HCT116 (cell line): ENCODE results near the gene CLCN1. TPM values are rescaled to one million over a fixed set of nuclear protein-coding genes. Genes with fewer than 3 reads are reported as not detected.

Experiments used
- ATAC-seq: fragments of 200-7000 bp; cut with Tn5 transposase; 2 replicates; pipeline ENCODE4 v1.9.1; 2020; ENCODE audit warnings: mild to moderate bottlenecking, moderate library complexity
- BruUV-seq: library from RNA; stranded (reverse); fragments of 400-500 nt; replicated peaks from 2 replicates; lab custom pipeline; 2021; lab: Mats Ljungman, UMichigan
- CTCF ChIA-PET: fragments of 300-600 bp; sonication (Branson Sonifier 250); formaldehyde crosslinking; loops from one replicate; lab custom pipeline; 2021; ENCODE audit warnings: antibody characterized with exemption; lab: Charles Lee
- POLR2A ChIA-PET: fragments of 300-600, 350-600 bp; sonication (Branson Sonifier 250); formaldehyde crosslinking; loops from one replicate; lab custom pipeline; 2021; ENCODE audit warnings: antibody characterized with exemption; lab: Charles Lee
- RAD21 ChIA-PET, 2 experiments: fragments of 300-600 bp; sonication (Branson Sonifier 250); formaldehyde crosslinking; loops; one replicate each; lab custom pipeline; 2023; ENCODE audit warnings: low total read pairs in 2 of 2; ENCODE audit not compliant: uncharacterized antibody in 2 of 2, unreplicated experiment in 2 of 2, low non-redundant PET in 1 of 2; lab: Charles Lee
- DNase-seq: peaks from one replicate; pipeline ENCODE4 v3.0.0-alpha.2; 2010; ENCODE audit warnings: low read depth, low spot score
- H2AFZ ChIP-seq: fragments of 200-600 bp; shearing (Covaris generic), sonication (generic); 2 replicates; pipeline ENCODE4 v1.6.1; 2017; ENCODE audit warnings: low read depth, mixed run types, mixed read lengths, antibody characterized with exemption, low read length; ENCODE audit not compliant: poor library complexity, severe bottlenecking
- H3K27ac ChIP-seq: 2 replicates; pipeline ENCODE4 v1.5.1; 2012; ENCODE audit warnings: low read depth, low read length
- H3K27me3 ChIP-seq: fragments of 200-600 bp; sonication (generic); 2 replicates; pipeline ENCODE4 v1.6.1; 2016; ENCODE audit warnings: mixed run types, low read length, mixed read lengths; ENCODE audit not compliant: insufficient read depth
- H3K36me3 ChIP-seq, 2 experiments: fragments of 200-500 bp in 1 of 2; fragments of 200-600 bp in 1 of 2; sonication (Bioruptor generic) in 1 of 2; sonication (generic) in 1 of 2; 2 replicates each; pipeline versions ENCODE4 v1.5.1 to v1.6.1; 2014 to 2016; ENCODE audit warnings: low read length in 2 of 2, inconsistent platforms in 1 of 2, mixed read lengths in 1 of 2, mixed run types in 1 of 2; ENCODE audit not compliant: insufficient read depth in 2 of 2, control insufficient read depth in 1 of 2
- H3K4me1 ChIP-seq, 2 experiments: fragments of 200-600 bp in 1 of 2; sonication (generic) in 1 of 2; 2 replicates each; pipeline versions ENCODE4 v1.5.1 to v1.6.1; 2012 to 2017; ENCODE audit warnings: low read length in 2 of 2, inconsistent platforms in 1 of 2, mild to moderate bottlenecking in 1 of 2, mixed read lengths in 1 of 2, mixed run types in 1 of 2, moderate library complexity in 1 of 2; ENCODE audit not compliant: insufficient read depth in 2 of 2, control insufficient read depth in 1 of 2
- H3K4me2 ChIP-seq: fragments of 200-600 bp; sonication (generic); 2 replicates; pipeline ENCODE4 v1.6.1; 2017; ENCODE audit warnings: mixed run types, low read length, mixed read lengths
- H3K4me3 ChIP-seq, 2 experiments: fragments of 200-600 bp in 1 of 2; sonication (generic) in 1 of 2; replicated peaks in 1 of 2; 2 replicates each; pipeline ENCODE4 v1.5.1; 2011 to 2016; ENCODE audit warnings: low read length in 2 of 2, control low read depth in 1 of 2, low read depth in 1 of 2, mild to moderate bottlenecking in 1 of 2, mixed read lengths in 1 of 2, mixed run types in 1 of 2
- H3K79me2 ChIP-seq: fragments of 200-600 bp; sonication (generic); 2 replicates; pipeline ENCODE4 v1.6.1; 2017; ENCODE audit warnings: mild to moderate bottlenecking, mixed run types, low read length, moderate library complexity, mixed read lengths; ENCODE audit not compliant: insufficient read depth
- H3K9ac ChIP-seq: fragments of 200-600 bp; sonication (generic); 2 replicates; pipeline ENCODE4 v1.6.1; 2016; ENCODE audit warnings: low read length, mixed read lengths
- H3K9me2 ChIP-seq: fragments of 200-600 bp; sonication (generic), shearing (Covaris generic); 2 replicates; pipeline ENCODE4 v1.6.1; 2017; ENCODE audit warnings: mixed run types, mild to moderate bottlenecking, moderate library complexity; ENCODE audit not compliant: insufficient read depth
- H3K9me3 ChIP-seq, 2 experiments: fragments of 200-500 bp in 1 of 2; fragments of 200-600 bp in 1 of 2; sonication (Bioruptor generic) in 1 of 2; sonication (generic) in 1 of 2; 2 replicates each; pipeline ENCODE4 v1.6.1; 2014 to 2017; ENCODE audit warnings: low read length in 2 of 2, mixed read lengths in 2 of 2, inconsistent platforms in 1 of 2, low read depth in 1 of 2, mild to moderate bottlenecking in 1 of 2, mixed run types in 1 of 2, moderate library complexity in 1 of 2; ENCODE audit not compliant: control insufficient read depth in 1 of 2, insufficient read depth in 1 of 2
- H4K20me1 ChIP-seq: fragments of 200-600 bp; sonication (generic), shearing (Covaris generic); 2 replicates; pipeline ENCODE4 v1.6.1; 2017; ENCODE audit warnings: mixed run types, mild to moderate bottlenecking, moderate library complexity; ENCODE audit not compliant: insufficient read depth
- CEBPB ChIP-seq: IDR thresholded peaks from 2 replicates; pipeline ENCODE4 v1.6.1; 2012; ENCODE audit warnings: low read depth
- POLR2A ChIP-seq: IDR thresholded peaks from 2 replicates; pipeline ENCODE4 v1.7.0; 2011; ENCODE audit warnings: borderline replicate concordance; ENCODE audit not compliant: insufficient read depth, insufficient read length; ENCODE audit errors: extremely low read depth
- POLR2AphosphoS5 ChIP-seq: IDR thresholded peaks from 2 replicates; pipeline ENCODE4 v1.6.1; 2011; ENCODE audit warnings: mild to moderate bottlenecking, low read depth, low read length, moderate library complexity
- YY1 ChIP-seq: IDR thresholded peaks from 2 replicates; pipeline ENCODE4 v1.6.1; 2011; ENCODE audit warnings: low read length, low read depth, moderate library complexity, mild to moderate bottlenecking; ENCODE audit not compliant: insufficient replicate concordance; ENCODE audit errors: extremely low read depth
- ZFX ChIP-seq: fragments of 450-650 bp; IDR thresholded peaks from 2 replicates; pipeline ENCODE4 v1.6.1; 2017
- intact Hi-C: fragments of 100-400 bp; cut with micrococcal nuclease; formaldehyde crosslinking; loops from 2 replicates; pipeline ENCODE4 v1.10.0; 2022
- total RNA-seq: library from RNA; stranded (reverse); gene quantifications from one replicate; pipeline ENCODE4 v1.2.1, GENCODE V29; 2021; ENCODE audit not compliant: unreplicated experiment

Gene CLCN1
- total RNA-seq, 1 experiment from 2014 or later, result 0.47 TPM

DNA sequence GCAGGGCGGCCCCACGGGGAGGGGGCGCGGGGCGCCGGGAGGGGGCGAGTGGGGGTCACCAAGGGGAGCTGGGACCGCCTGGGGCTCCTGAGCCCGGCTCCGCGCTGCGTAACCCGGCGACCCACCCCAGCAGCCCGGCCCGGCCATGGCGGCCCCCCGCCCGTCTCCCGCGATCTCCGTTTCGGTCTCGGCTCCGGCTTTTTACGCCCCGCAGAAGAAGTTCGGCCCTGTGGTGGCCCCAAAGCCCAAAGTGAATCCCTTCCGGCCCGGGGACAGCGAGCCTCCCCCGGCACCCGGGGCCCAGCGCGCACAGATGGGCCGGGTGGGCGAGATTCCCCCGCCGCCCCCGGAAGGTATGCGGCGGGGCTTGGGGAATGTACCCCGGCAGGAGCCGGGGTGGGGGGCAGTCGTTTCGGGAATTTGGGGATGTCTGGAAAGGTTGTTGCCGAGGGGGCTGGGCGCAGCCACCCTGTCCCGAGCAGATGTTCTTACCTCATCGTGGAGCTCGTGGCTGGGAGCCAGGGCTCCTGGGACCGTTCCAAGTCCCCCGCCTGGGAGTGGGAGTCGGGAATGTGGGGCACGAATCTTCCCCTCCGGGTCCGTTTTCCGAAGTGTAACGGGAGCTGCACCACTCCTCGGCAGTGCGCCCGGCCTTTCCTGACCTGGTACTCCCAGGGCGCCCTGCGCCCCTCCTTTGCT lies 65.7 kb downstream of the CLCN1 start:
- Histone ChIP-seq H3K4me1 (peaks cover 13 to 26% of the 10 kb centered on the region in 2 experiments), H2AFZ (no peak overlapping the region), H3K27me3 (no peaks in the 10 kb centered on the region), H3K9me3 (no peaks in the 10 kb centered on the region), H3K4me2 (peak overlapping the region; percentile 98), H3K4me3 (peak overlapping the region; percentile 73 to 93), H3K79me2 (peaks cover 63% of the 10 kb centered on the region), H3K9me2 (no peaks in the 10 kb centered on the region), H4K20me1 (no peaks in the 10 kb centered on the region), H3K9ac (peak overlapping the region; percentile 93), H3K36me3 (peaks cover 5 to 9% of the 10 kb centered on the region in 2 experiments; a peak in 2 of 4 replicates), H3K27ac (peak overlapping the region; percentile 96)
- DNase-seq (no peak), ATAC-seq (no peak; the same call in 1 of the 2 replicates)
- ChIA-PET CTCF (no interaction called here), RAD21 (no interaction called here), POLR2A (interaction anchor here (1.0 kb wide), 1 partner anchor 13 kb away, joined by 3 read pairs; no protein-coding TSS in a partner anchor)
- TSS peak; percentile 50 for BruUV-seq
- TF ChIP-seq POLR2AphosphoS5 (peak; percentile 42; the same call in 1 of the 2 replicates), ZFX (peak; percentile 44; the same call in 1 of the 2 replicates), POLR2A (no peak)
- intact Hi-C loops, result no loop called here

DNA sequence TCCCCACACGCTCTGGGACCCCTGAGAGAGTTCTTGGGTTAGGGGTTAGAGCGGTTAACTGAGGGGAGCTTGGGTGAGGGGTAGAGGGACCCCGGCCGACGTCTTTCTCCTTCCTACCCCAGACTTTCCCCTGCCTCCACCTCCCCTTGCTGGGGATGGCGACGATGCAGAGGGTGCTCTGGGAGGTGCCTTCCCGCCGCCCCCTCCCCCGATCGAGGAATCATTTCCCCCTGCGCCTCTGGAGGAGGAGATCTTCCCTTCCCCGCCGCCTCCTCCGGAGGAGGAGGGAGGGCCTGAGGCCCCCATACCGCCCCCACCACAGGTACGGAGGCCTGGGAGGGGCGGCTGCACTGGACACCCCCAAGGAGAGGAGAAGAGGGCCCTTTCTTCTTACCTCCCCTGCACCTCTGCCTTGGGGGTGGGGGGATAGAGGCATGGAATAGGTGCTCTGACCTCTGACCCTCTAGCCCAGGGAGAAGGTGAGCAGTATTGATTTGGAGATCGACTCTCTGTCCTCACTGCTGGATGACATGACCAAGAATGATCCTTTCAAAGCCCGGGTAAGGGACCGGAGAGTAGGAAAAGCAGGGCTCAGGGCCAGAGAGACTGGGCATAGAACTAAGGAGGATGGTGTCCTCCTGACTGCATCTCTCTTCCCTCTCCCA lies 66.3 kb downstream of the CLCN1 start:
- H3K27ac ChIP-seq, result peak overlapping the region; percentile 96
- peak overlapping the region; percentile 98 for H3K4me2 ChIP-seq
- peaks cover 13 to 26% of the 10 kb centered on the region in 2 experiments for H3K4me1 ChIP-seq
- BruUV-seq, result no TSS peak
- ATAC-seq, result no peak
- RAD21 ChIA-PET, result no interaction called here
- H3K4me3 ChIP-seq, result peak overlapping the region; percentile 73 to 93
- peaks cover 5 to 12% of the 10 kb centered on the region in 2 experiments; a peak in 2 of 4 replicates for H3K36me3 ChIP-seq
- H3K9ac ChIP-seq, result peak overlapping the region; percentile 93
- peaks cover 70% of the 10 kb centered on the region for H3K79me2 ChIP-seq
- POLR2A ChIA-PET, result interaction anchor here (1.0 kb wide), 1 partner anchor 14 kb away, joined by 3 read pairs; no protein-coding TSS in a partner anchor
- CTCF ChIA-PET, result no interaction called here
- no peaks in the 10 kb centered on the region for H4K20me1 ChIP-seq
- H3K27me3 ChIP-seq, result no peaks in the 10 kb centered on the region
- no peak for DNase-seq
- no peak overlapping the region for H2AFZ ChIP-seq
- intact Hi-C loops, result no loop called here
- TF ChIP-seq CEBPB (no peak), YY1 (no peak)
- H3K9me2 ChIP-seq, result no peaks in the 10 kb centered on the region
- H3K9me3 ChIP-seq, result no peaks in the 10 kb centered on the region
